ENCODE results near the gene P2RX2.

GRCh38 chr12:132639956-132640520 lies 21.5 kb downstream of the P2RX2 start:
- TF ChIP-seq CTCF (conservative IDR thresholded peaks at IDR 0.05 in 1 of 2, IDR thresholded peaks at IDR 0.05 in 1 of 2; ENCODE audit: low read depth in 1 of 2, low read length in 2 of 2) (no peak), EZH2 (IDR thresholded peaks at IDR 0.05; ENCODE audit: low read length, missing control alignments) (no peak)

All from fibroblast of lung (primary cell).